Activated CD4-positive, CD25-positive, alpha-beta regulatory T cell (primary cell): ENCODE measurements around the gene PTPN13.
"Not testable (repeated sequence)": the region's sequence is repeated elsewhere in the genome, so short reads cannot be mapped to it uniquely, and the experiment has no call there.

Experiments
- DNase-seq, 4 experiments: peaks; one replicate each; lab custom pipeline; 2025; lab: John Stamatoyannopoulos, UW

The PTPN13 gene

GRCh38 chr4:86641516-86642090, 47.5 kb downstream of the PTPN13 start:
- no peak for DNase-seq

GRCh38 chr4:86644892-86645291, 50.8 kb downstream of the PTPN13 start:
- DNase-seq = no peak

- DNase-seq = no peak
Observed at GRCh38 chr4:86652332-86652932, 58.3 kb downstream of the PTPN13 start.

- no peak for DNase-seq
Observed at GRCh38 chr4:86653237-86653865, 59.2 kb downstream of the PTPN13 start.

- DNase-seq = not testable (repeated sequence)
Observed at GRCh38 chr4:86656781-86657180, 62.7 kb downstream of the PTPN13 start.

GRCh38 chr4:86657382-86657781, 63.3 kb downstream of the PTPN13 start:
- no peak for DNase-seq

GRCh38 chr4:86657910-86658309, 63.8 kb downstream of the PTPN13 start:
- no peak for DNase-seq

- DNase-seq = no peak
Observed at GRCh38 chr4:86660401-86660800, 66.3 kb downstream of the PTPN13 start.

- no peak for DNase-seq
Observed at GRCh38 chr4:86661006-86661405, 66.9 kb downstream of the PTPN13 start.

- no peak for DNase-seq
Observed at GRCh38 chr4:86661418-86661817, 67.3 kb downstream of the PTPN13 start.

- no peak for DNase-seq
Observed at GRCh38 chr4:86664959-86665358, 70.8 kb downstream of the PTPN13 start.

- no peak for DNase-seq
Observed at GRCh38 chr4:86670298-86670697, 76.2 kb downstream of the PTPN13 start.

- no peak for DNase-seq
Observed at GRCh38 chr4:86670756-86671155, 76.6 kb downstream of the PTPN13 start.

- DNase-seq = no peak
Observed at GRCh38 chr4:86675548-86675947, 81.4 kb downstream of the PTPN13 start.

GRCh38 chr4:86678796-86679195, 84.7 kb downstream of the PTPN13 start:
- no peak for DNase-seq

- DNase-seq = no peak
Observed at GRCh38 chr4:86679441-86679840, 85.3 kb downstream of the PTPN13 start.

- no peak for DNase-seq
Observed at GRCh38 chr4:86683167-86683566, 89.1 kb downstream of the PTPN13 start.

- no peak for DNase-seq
Observed at GRCh38 chr4:86683983-86684382, 89.9 kb downstream of the PTPN13 start.

GRCh38 chr4:86685401-86685800, 91.3 kb downstream of the PTPN13 start:
- no peak for DNase-seq

- DNase-seq = no peak
Observed at GRCh38 chr4:86686741-86687140, 92.6 kb downstream of the PTPN13 start.

GRCh38 chr4:86688026-86688425, 93.9 kb downstream of the PTPN13 start:
- DNase-seq = no peak

GRCh38 chr4:86704601-86705000, 110.5 kb downstream of the PTPN13 start:
- no peak for DNase-seq

GRCh38 chr4:86706923-86707597, 112.9 kb downstream of the PTPN13 start:
- no peak for DNase-seq
